GM15510 (cell line): ENCODE data around the gene HEXIM1.

Experiments
- POLR2A ChIP-seq: IDR thresholded peaks from 3 replicates; pipeline ENCODE4 v1.6.1; 2011; ENCODE audit warnings: borderline replicate concordance; ENCODE audit not compliant: insufficient read length; ENCODE audit errors: extremely low read depth

HEXIM1 gene, protein sequence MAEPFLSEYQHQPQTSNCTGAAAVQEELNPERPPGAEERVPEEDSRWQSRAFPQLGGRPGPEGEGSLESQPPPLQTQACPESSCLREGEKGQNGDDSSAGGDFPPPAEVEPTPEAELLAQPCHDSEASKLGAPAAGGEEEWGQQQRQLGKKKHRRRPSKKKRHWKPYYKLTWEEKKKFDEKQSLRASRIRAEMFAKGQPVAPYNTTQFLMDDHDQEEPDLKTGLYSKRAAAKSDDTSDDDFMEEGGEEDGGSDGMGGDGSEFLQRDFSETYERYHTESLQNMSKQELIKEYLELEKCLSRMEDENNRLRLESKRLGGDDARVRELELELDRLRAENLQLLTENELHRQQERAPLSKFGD

GRCh38 chr17:45148183-45149036 lies at the start of gene HEXIM1:
TSS of gene HEXIM1 (plus strand) at chr17:45148475. CDS start at chr17:45149191, 716 bp downstream.
- TF ChIP-seq POLR2A: peak; percentile 100

DNA sequence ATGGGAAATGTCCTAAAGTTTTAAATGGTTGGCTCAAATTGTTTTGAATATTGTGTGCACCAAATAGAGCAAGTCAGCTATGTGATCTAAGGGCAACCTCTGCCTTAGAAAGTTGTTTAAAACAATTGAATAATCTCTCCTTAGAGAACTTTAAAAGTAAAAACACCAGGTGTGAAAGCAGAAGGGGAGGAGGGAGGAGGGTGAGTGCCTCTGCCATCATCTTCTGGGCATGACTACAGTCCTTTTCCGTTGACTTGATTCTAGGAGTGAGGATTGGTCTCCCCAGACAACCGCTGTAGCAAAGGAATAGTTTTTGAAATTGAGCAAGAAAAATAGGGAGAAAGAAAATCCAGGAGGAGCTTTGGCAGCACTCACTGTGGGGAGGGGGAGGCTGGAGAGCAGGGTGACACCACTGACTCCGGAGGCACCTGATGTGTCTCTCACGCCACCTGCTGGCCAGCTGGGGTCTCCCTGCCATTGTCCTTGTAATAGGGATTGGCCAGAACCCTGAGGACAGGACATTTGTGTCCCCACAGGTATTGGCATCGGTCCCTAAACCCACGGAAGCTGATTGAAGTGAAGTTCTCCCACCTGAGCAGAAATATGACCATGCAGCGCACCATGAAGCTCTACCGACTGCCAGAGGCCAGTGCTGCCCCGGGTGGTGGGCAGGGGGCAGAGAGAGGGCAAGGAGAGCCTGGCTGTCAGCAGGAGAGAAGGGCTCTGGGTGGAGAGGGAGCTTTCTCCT lies 49.2 kb upstream of the HEXIM1 start:
- no peak for TF ChIP-seq POLR2A

DNA sequence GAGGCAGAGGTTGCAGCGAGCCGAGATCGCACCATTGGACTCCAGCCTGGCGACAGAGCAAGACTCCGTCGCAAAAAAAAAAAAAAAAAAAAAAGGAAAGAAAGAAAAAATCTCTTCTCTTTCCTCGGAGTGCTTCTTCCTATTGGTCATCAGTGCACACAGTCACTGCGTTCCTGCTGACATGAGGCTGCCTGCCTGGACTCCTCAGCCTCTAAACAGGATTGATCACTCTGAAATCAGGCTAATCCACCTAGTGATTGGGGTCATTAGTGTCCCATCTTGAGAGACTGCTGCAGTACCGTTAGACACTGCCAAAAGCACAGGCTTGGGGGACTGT lies 46.8 kb upstream of the HEXIM1 start:
- no peak for TF ChIP-seq POLR2A

DNA sequence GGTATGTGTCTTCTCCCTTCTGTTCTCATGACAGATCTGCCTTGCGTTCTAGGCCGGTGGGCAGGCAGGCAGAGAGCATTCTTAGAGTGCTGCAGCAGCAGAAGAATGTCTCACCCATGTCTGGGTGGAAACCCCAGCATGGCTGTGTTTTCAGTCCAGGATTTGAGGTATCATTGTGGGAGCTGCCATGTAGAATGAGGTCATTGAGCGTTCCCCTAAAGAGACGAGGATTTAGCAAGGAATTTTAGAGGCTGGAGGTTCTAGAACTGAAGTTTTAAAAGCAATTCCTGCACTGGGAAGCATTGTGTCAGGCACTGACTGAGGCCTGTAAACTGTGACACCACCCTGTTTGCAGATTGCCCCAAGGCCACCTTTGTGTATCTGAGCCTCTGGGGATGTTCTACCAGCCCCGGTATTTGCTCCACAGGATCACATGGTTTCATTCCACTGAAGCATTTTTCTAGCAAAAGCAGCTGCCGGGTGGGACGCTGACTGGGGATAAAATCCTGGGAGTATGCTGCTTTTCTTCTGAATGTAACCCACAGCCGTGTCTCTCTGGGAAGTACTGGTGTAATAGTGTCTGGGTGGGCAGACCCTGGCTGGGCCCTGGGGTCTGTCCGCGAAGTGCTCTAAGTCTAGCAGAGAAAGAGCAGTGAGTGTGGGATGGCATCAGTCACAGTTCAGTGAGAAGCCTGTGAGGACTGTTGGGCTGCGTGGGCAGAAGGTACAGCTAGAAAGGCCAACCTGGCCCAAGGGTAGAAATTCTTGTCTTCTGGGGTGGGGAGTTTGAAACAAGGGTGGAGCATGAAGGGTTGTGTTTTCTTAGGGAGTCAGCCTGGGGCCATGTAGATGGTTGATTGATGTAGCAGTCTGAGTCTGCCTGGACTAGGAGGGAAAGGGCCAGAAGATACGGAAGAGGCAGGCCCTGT lies 46.1 kb upstream of the HEXIM1 start:
- no peak for TF ChIP-seq POLR2A

GRCh38 chr17:45102856-45103255 lies 45.4 kb upstream of the HEXIM1 start:
- TF ChIP-seq POLR2A: no peak

DNA sequence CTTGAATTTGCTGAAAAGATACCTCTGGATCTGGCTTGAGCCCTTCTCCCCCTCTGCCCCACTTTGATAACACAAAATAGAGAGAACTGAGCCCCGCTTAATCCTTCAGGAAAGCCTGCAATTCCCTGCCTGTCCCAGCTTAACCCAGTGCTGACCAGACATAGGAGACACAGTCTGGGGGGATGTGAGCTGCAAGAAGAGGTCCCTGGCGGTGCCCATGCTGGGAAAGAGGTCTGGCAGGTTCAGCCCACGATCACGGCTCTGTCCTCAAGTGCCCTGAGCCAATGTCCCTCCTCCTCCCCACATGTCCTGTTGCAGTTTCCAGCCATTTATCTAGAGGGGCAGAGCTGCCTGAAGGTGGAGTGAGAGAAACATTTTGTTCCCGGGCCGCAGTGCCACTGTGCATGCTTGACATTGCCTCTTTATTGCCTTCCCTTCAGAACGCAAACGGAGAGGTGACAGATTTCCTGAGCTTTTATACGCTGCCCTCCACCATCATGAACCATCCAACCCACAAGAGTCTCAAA lies 44.9 kb upstream of the HEXIM1 start:
- TF ChIP-seq POLR2A: no peak

DNA sequence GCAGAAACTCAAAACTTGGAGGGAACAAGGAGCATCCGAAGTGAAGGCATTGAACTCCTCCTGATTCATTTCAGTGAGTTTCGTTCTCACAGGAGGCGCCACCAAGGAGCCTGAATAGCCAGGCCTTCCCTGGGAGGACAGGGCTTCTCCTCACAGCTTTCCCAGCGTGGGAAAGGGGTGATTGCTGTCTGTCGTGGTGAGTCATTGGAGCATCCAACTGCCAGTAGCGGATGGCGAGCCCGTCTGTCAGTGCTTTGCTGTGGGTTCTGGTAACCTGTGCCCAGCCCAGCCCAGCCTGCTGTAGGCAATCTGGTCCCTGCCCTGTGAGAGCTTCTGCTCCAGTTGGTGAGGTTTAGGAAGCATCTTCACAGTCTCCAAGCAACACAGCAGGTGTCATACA lies 44.2 kb upstream of the HEXIM1 start:
- TF ChIP-seq POLR2A: no peak

DNA sequence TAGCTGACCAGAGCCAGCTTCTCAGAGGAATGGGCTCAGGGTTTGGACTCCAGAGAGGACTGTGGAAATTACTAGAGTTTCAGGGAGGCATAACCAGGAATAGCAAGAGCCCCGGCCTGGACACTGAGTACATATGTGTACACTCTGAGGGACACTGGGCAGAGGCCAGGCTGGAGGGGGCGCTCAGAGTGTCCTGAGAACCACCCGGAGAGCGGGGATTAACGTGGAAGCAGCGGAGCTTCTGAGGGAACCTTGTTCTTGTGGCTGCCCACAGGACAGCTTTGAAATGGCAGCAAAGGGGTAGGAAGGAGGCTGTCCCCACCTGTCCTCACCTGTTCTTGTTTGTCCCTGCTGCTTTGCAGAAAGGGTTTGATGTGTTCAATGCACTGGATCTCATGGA lies 43.8 kb upstream of the HEXIM1 start:
- TF ChIP-seq POLR2A: no peak

- no peak for TF ChIP-seq POLR2A
Measured at GRCh38 chr17:45104907-45105624, 43.2 kb upstream of the HEXIM1 start.

DNA sequence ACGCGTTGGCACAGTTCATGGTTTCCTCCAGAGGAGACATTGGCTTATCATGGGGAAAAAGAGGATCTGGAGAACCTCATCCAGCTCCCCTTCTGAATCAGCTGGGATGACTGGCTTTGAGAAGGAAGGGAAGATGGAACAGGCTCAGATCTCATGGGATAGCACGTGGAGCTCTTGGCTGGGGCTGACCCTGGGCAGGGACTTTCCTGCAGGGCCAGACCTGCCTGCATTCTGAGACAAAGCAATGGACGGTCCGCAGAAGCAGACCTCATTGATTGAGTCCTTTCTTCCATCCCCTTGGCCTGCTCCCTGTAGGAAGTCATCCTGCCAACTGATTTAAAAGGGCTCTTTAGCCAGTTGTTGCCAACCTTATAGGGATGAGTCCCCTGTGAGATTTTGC lies 42.2 kb upstream of the HEXIM1 start:
- TF ChIP-seq POLR2A: no peak

DNA sequence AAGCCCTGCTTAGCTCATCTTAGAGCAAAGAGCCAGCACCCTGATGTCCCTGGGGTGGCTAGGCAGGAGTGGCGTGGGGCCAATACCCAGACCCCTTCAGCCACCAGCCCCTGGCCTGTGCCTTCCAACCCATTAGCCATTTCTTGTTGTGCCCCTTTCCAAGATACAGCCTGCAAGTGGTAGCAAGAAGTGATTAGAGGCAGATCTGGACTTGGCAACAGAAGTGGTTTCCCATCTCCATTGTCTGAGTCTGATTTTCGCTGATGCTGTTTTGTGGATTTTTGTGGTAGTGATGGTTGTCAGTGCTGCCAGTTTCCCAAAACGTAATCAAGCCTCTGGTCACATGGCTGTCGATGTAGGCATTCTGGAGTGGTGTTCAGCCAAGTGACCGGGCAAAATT lies 41.7 kb upstream of the HEXIM1 start:
- no peak for TF ChIP-seq POLR2A

DNA sequence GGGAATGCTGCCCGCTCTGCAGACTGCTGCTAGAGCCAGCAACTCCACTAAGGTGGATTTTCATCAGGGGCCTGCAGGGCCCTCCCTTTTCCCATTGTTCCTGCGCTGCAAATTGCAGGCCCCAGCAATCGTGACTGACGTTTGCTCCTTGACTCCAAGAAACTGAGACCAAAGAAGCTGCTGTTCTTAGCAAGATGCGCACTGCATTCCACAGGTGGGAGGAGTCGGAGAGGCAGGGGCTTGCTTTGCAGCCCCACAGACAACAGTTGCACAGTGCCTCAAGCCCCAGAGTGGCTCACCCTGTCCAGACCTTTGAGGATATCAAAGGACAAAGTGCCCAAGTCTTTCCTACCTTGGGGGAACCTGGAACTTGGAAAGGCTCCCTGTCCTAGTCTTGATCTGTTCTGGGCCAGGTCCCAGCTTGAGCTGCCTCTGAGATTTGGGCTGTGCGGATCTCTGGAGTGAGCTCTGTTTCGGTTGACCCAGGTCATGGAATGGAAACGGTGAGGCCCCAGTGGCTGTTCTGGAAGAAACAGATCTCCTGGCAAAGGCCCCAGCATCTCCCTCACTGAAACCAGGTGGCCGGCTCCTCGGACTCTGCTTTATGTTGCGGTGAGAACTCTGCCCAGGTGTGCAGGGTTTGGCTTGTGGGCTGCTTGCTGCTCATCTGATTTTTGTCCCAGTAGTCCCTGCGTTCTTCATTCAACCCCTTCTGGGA lies 40.8 kb upstream of the HEXIM1 start:
- no peak for TF ChIP-seq POLR2A

- no peak for TF ChIP-seq POLR2A
Measured at GRCh38 chr17:45108051-45108450, 40.2 kb upstream of the HEXIM1 start.
